Stimulated activated CD8-positive, alpha-beta memory T cell treated with anti-CD3 and anti-CD28 coated beads, Interleukin-15, amount 100 ng/mL, for 24 hours (primary cell): ENCODE measurements around the gene LRFN2.

Source experiments
- DNase-seq: peaks from one replicate; pipeline ENCODE4 v3.0.0-alpha.2; 2020; ENCODE audit warnings: low read depth

The LRFN2 gene

GRCh38 chr6:40587240-40588069 lies at the start of gene LRFN2:
TSS of gene LRFN2 (minus strand) at chr6:40587364.
- DNase-seq = peak; percentile 33

- DNase-seq = no peak
Measured at GRCh38 chr6:40634429-40634828, 47.3 kb upstream of the LRFN2 start.

- DNase-seq = no peak
Measured at GRCh38 chr6:40631744-40632143, 44.6 kb upstream of the LRFN2 start.

- DNase-seq = no peak
Measured at GRCh38 chr6:40630488-40630887, 43.3 kb upstream of the LRFN2 start.

- no peak for DNase-seq
Measured at GRCh38 chr6:40630051-40630450, 42.9 kb upstream of the LRFN2 start.

GRCh38 chr6:40629463-40629862 lies 42.3 kb upstream of the LRFN2 start:
- no peak for DNase-seq

- no peak for DNase-seq
Measured at GRCh38 chr6:40627316-40627715, 40.2 kb upstream of the LRFN2 start.

GRCh38 chr6:40626886-40627285 lies 39.7 kb upstream of the LRFN2 start:
- DNase-seq = no peak

- no peak for DNase-seq
Measured at GRCh38 chr6:40623932-40624331, 36.8 kb upstream of the LRFN2 start.

GRCh38 chr6:40623178-40623577 lies 36.0 kb upstream of the LRFN2 start:
- DNase-seq = no peak

- DNase-seq = no peak
Measured at GRCh38 chr6:40620574-40621240, 33.5 kb upstream of the LRFN2 start.

GRCh38 chr6:40614671-40615070 lies 27.5 kb upstream of the LRFN2 start:
- DNase-seq = no peak

- no peak for DNase-seq
Measured at GRCh38 chr6:40611912-40612311, 24.7 kb upstream of the LRFN2 start.

- no peak for DNase-seq
Measured at GRCh38 chr6:40611434-40611833, 24.3 kb upstream of the LRFN2 start.

- DNase-seq = no peak
Measured at GRCh38 chr6:40610229-40610628, 23.1 kb upstream of the LRFN2 start.

- DNase-seq = no peak
Measured at GRCh38 chr6:40606981-40607380, 19.8 kb upstream of the LRFN2 start.

- no peak for DNase-seq
Measured at GRCh38 chr6:40606526-40606925, 19.4 kb upstream of the LRFN2 start.

- no peak for DNase-seq
Measured at GRCh38 chr6:40604082-40604481, 16.9 kb upstream of the LRFN2 start.

- DNase-seq = no peak
Measured at GRCh38 chr6:40599555-40599954, 12.4 kb upstream of the LRFN2 start.

- no peak for DNase-seq
Measured at GRCh38 chr6:40598516-40598915, 11.4 kb upstream of the LRFN2 start.

GRCh38 chr6:40597301-40597700 lies 10.1 kb upstream of the LRFN2 start:
- DNase-seq = no peak

GRCh38 chr6:40588480-40588879 lies 1.3 kb upstream of the LRFN2 start:
- no peak for DNase-seq

GRCh38 chr6:40588070-40588384 lies 863 bp upstream of the LRFN2 start:
- DNase-seq = no peak
